CD4-positive, alpha-beta T cell treated with Interleukin-1 beta for 1 hour (primary cell): ENCODE measurements around the gene MYPOP.

Source experiments
- DNase-seq, 2 donors: peaks; one replicate each; pipeline ENCODE4 v3.0.0-alpha.2; 2020 to 2022

MYPOP gene

DNA sequence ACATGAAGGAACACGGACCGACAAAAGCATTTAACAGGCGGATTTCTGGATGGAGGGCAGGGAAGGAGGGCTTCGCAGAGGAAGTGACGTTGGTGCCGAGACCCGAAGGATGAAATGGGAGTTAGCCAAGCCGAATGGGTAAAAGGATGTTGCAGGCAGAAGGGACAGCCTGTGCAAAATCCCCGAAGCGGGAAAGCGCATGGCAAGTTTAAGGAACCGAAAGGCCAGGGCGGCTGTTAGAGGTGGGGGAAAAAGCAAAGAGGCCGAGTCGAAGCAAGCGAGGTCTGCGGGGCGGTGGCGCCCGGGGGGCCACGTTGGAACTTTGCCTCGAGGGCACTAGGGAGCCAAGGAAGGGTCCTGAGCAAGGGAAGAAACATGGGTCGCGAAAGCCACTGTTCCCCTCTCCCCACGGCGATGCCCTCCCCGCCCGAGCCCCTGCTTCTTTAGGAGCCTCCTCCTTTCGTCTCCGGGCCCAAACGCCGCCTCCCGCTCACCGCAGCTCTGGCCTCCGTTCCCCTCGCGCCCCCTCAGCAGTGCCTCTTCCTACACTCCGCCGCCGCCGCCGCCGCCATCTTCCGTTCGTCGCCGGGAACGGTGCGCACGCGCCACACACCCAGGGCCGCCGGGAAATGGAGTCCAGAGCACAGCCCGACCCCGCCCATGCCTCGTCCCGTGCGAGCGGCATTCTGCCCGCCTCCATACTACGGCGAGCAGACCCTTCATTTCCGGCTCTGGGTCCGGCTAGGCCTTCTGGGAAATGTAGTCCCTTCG is 39.7 kb downstream of the MYPOP start, which contains the start of gene SYMPK:
Gene SYMPK (minus strand): TSS at position 584 of the 771 bp plus-strand sequence. CDS start 8,652 bp downstream, outside the sequence.
- peak; percentile 99 for DNase-seq

- no peak for DNase-seq
Measured at GRCh38 chr19:45862271-45862563, 40.2 kb downstream of the MYPOP start.

DNA sequence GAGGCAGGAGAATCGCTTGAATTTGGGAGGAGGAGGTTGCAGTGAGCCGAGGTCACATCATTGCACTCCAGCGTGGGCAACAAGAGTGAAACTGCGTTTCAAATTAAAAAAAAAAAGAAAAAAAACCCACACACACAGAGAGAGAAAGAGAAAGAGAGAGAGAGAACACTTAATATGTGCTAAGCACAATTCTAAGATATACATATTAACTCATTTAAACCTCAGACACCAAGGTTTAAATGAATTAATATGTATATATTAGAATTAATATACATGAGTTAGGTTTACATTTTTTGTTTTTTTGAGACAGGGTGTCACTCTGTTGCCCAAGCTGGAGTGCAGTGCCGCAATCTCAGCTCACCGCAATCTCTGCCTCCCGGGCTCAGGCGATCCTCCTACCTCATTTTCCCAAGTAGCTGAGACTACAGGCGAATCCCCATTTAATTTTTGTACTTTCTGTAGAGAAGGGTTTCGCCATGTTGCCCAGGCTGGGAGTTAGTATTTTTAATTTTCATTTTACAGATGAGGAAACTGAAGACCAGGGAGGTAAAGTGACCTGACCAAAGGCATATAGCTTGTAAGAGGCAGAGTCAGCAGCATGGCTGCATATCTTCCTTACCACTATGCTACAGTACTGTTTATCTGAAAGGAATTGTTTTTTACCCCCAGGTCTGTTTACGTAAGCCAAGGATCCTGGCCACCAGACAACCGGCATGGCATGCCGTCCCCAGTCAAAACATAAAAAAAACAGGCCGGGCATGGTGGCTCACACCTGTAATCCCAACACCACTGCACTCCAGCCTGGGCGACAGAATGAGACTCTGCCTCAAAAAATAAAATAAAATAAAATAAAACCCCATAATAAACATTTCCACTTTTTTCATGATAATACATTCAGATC is 41.8 kb downstream of the MYPOP start:
- DNase-seq: no peak

DNA sequence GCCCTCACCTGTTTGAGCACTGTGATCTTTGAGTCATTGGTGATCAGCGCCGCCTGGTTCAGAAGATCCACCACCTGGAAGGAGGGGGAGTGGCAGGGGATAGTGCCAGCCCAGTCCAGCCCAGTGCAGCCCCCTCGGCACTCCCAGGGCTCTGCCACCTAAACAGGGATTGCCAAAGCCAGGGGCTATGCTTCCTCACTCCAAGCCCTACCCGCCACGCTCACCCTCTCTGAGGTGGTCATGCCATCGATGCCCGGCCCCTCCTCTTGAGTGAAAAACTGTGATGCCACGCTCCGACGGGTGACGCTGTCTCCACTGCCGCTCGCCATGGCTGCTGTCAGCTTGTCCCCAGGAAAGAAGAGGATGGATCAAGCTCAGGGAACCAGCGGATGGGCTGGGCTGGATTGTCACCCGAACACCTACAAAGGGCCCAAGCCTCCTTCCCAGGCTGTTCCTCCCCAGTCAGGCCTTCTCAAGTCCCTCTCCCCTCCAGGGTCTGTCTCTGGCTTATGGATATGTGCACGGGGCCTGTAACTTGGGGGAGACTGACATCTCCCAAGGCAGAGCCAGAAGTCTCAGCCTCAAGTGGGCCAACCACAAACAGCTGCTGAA is 48.1 kb downstream of the MYPOP start:
- no peak for DNase-seq

DNA sequence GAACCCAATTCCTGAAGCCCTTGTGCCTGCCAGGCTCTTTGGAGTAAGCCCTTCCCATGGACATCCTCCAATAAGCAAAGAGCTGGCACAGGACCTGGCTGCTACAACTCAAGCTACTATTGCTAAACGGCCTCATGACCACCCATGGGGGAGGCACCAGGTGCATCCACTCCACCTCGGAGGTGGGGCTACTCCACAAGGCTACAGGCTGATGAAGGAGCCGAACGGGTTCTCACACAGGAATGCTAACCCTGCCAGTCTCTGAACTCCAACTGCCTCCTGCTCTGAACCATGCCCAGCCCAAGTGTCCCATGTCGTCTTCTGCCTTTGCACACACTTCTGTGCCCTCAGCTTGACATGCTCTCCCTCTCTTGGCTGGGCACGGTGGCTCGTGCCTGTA is 49.4 kb downstream of the MYPOP start:
- DNase-seq: no peak

DNA sequence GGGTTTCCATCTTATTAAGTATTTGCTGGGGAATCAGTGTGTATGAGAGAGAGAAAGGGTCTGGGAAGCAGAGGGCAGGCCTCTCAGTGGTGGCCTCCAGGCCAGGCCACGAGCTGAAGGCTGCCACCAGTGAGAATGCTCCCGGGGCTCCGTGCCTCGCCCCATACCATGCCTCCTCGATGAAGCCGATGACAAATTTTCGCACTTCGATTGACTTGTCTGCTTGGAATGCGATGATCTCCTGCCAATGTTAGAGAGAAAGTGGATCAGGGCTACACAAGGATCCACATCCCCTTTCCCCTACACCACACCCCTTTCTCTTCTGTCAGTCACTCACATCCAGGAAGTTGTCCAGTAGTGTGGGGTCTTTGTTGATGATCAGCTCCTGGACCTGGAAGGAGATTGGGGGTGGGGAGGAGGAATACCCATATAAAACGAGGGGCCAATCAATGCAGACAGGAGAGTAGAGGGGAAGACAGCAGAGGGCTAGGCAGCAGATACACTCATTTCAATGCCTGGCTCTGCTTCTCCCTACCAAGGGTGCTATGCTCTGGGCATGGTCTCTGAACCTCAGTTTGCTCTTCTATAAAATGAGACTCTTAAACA is 50.2 kb downstream of the MYPOP start:
- no peak for DNase-seq

DNA sequence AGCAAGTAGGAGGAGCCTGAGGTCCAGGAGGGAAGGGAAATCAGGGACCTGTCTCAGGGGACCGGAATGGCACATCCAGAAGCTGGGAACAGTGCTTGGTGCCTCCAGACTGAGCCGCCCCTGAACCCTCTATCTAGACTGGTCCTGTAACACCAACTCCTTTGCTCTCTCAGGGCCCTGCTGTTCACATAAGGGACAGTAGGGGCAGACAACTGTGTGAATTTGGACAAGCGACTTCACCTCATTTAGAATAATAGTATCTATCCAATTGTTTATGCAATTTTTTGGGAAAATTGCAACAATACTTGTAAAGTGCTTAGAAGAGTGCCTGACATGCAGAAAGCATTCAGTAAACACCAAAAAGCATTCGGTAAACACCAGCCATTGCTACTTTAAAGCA is 53.5 kb downstream of the MYPOP start:
- DNase-seq: no peak

GRCh38 chr19:45847663-45848062 is 54.8 kb downstream of the MYPOP start:
- DNase-seq: no peak

GRCh38 chr19:45842198-45842597 is 60.2 kb downstream of the MYPOP start:
- DNase-seq: no peak
